Mesenchymal stem cell (in vitro differentiated cells and primary cell): ENCODE results near the gene C10orf105.

Experiments used
- DNase-seq: peaks from one replicate; pipeline ENCODE4 v3.0.0-alpha.2; 2013
- H2AFZ ChIP-seq: one replicate; pipeline ENCODE4 v1.6.1; 2013; ENCODE audit warnings: low read depth, mild to moderate bottlenecking, control low read depth, inconsistent platforms, low read length, moderate library complexity
- H2AK5ac ChIP-seq: 2 replicates; pipeline ENCODE4 v1.6.1; 2013; ENCODE audit warnings: low read length, moderate library complexity, mild to moderate bottlenecking, inconsistent platforms; ENCODE audit not compliant: severe bottlenecking
- H2BK120ac ChIP-seq: one replicate; pipeline ENCODE4 v1.6.1; 2013; ENCODE audit warnings: low read depth, mild to moderate bottlenecking, inconsistent platforms, low read length, moderate library complexity
- H2BK12ac ChIP-seq, 2 experiments: one replicate each; pipeline ENCODE4 v1.6.1; 2013; ENCODE audit warnings: inconsistent platforms in 2 of 2, low read length in 2 of 2, mild to moderate bottlenecking in 2 of 2, moderate library complexity in 2 of 2, control low read depth in 1 of 2
- H2BK15ac ChIP-seq: one replicate; pipeline ENCODE4 v1.6.1; 2013; ENCODE audit warnings: mild to moderate bottlenecking, low read depth, inconsistent platforms; ENCODE audit not compliant: poor library complexity, severe bottlenecking
- H2BK5ac ChIP-seq: 2 replicates; pipeline ENCODE4 v1.6.1; 2013; ENCODE audit warnings: low read depth, mild to moderate bottlenecking, low read length, control low read depth, inconsistent platforms; ENCODE audit not compliant: poor library complexity, severe bottlenecking
- H3K14ac ChIP-seq, 2 experiments: one replicate each; pipeline ENCODE4 v1.6.1; 2013; ENCODE audit warnings: inconsistent platforms in 2 of 2, low read length in 2 of 2, control low read depth in 1 of 2, mild to moderate bottlenecking in 1 of 2, moderate library complexity in 1 of 2
- H3K18ac ChIP-seq, 2 experiments: one replicate each; pipeline ENCODE4 v1.6.1; 2013; ENCODE audit warnings: inconsistent platforms in 2 of 2, low read length in 2 of 2, control low read depth in 1 of 2, low read depth in 1 of 2, mild to moderate bottlenecking in 1 of 2
- H3K23ac ChIP-seq, 2 experiments: one replicate each; pipeline ENCODE4 v1.6.1; 2013; ENCODE audit warnings: inconsistent platforms in 2 of 2, low read length in 2 of 2, mild to moderate bottlenecking in 2 of 2, moderate library complexity in 2 of 2, control low read depth in 1 of 2
- H3K27ac ChIP-seq: 2 replicates; pipeline ENCODE4 v1.5.1; 2013; ENCODE audit warnings: mild to moderate bottlenecking, moderate library complexity, low read length, control low read depth, inconsistent platforms; ENCODE audit not compliant: poor library complexity, severe bottlenecking
- H3K27me3 ChIP-seq, 2 experiments: 2 replicates each; pipeline versions ENCODE4 v1.6.1 to v1.7.0; 2013; ENCODE audit warnings: low read length in 2 of 2, mild to moderate bottlenecking in 2 of 2, moderate library complexity in 2 of 2, control low read depth in 1 of 2, inconsistent platforms in 1 of 2; ENCODE audit not compliant: control insufficient read depth in 1 of 2, insufficient read depth in 1 of 2
- H3K36me3 ChIP-seq, 2 experiments: 2 replicates each; pipeline versions ENCODE4 v1.6.1 to v1.7.0; 2013; ENCODE audit warnings: low read length in 2 of 2, control low read depth in 1 of 2, inconsistent platforms in 1 of 2, low read depth in 1 of 2, mild to moderate bottlenecking in 1 of 2; ENCODE audit not compliant: insufficient read depth in 2 of 2, control insufficient read depth in 1 of 2
- H3K4ac ChIP-seq, 2 experiments: one replicate each; pipeline ENCODE4 v1.6.1; 2013; ENCODE audit warnings: inconsistent platforms in 2 of 2, low read length in 2 of 2, mild to moderate bottlenecking in 2 of 2, moderate library complexity in 2 of 2, control low read depth in 1 of 2, low read depth in 1 of 2
- H3K4me1 ChIP-seq: 2 replicates; pipeline ENCODE4 v1.6.1; 2013; ENCODE audit warnings: low read depth, low read length, control low read depth; ENCODE audit not compliant: control insufficient read depth, insufficient read depth
- H3K4me2 ChIP-seq: 2 replicates; pipeline ENCODE4 v1.6.1; 2013; ENCODE audit warnings: low read length, mild to moderate bottlenecking, inconsistent platforms; ENCODE audit not compliant: poor library complexity, severe bottlenecking
- H3K4me3 ChIP-seq, 2 experiments: 2 replicates each; pipeline versions ENCODE4 v1.5.1 to v1.7.0; 2013; ENCODE audit warnings: low read length in 2 of 2, mild to moderate bottlenecking in 2 of 2, control low read depth in 1 of 2, low read depth in 1 of 2; ENCODE audit not compliant: insufficient read depth in 1 of 2
- H3K79me1 ChIP-seq: replicated peaks from 2 replicates; pipeline ENCODE4 v1.6.1; 2013; ENCODE audit warnings: mild to moderate bottlenecking, control low read depth, low read length, inconsistent platforms; ENCODE audit not compliant: poor library complexity, severe bottlenecking
- H3K9ac ChIP-seq: 2 replicates; pipeline ENCODE4 v1.7.0; 2013; ENCODE audit warnings: mild to moderate bottlenecking, low read length, moderate library complexity
- H3K9me3 ChIP-seq: 2 replicates; pipeline ENCODE4 v1.7.0; 2013; ENCODE audit warnings: mild to moderate bottlenecking, low read length; ENCODE audit not compliant: control insufficient read depth
- H4K8ac ChIP-seq: one replicate; pipeline ENCODE4 v1.6.1; 2013; ENCODE audit warnings: inconsistent platforms, mild to moderate bottlenecking, low read length, moderate library complexity
- H4K91ac ChIP-seq: one replicate; pipeline ENCODE4 v1.6.1; 2013; ENCODE audit warnings: mild to moderate bottlenecking, low read length, inconsistent platforms
- WGBS: methylation state at CpG from one replicate; pipeline ENCODE4 v1.1.7; 2013; ENCODE audit warnings: mixed read lengths; 5-methylcytosine and 5-hydroxymethylcytosine counted together

The C10orf105 gene

GRCh38 chr10:71706216-71707121 is 13.1 kb downstream of the C10orf105 start:
- WGBS, result 88% methylated on average over 35 of the region's 35 CpGs
- Histone ChIP-seq H3K23ac (no peak overlapping the region), H2AK5ac (no peak overlapping the region), H2BK12ac (no peak overlapping the region), H2BK120ac (no peak overlapping the region), H3K4ac (no peak overlapping the region), H3K9ac (no peak overlapping the region), H3K79me1 (no peaks in the 10 kb centered on the region), H3K9me3 (no peaks in the 10 kb centered on the region), H3K14ac (no peak overlapping the region), H2AFZ (no peak overlapping the region), H3K4me1 (peaks cover 5% of the 10 kb centered on the region), H3K4me3 (no peak overlapping the region), H4K91ac (no peak overlapping the region), H3K36me3 (no peaks in the 10 kb centered on the region), H3K4me2 (no peak overlapping the region), H4K8ac (no peak overlapping the region), H3K27me3 (peaks cover 31 to 65% of the 10 kb centered on the region in 2 experiments), H3K27ac (no peak overlapping the region), H2BK15ac (no peak overlapping the region), H2BK5ac (no peak overlapping the region), H3K18ac (no peak overlapping the region)
- DNase-seq, result no peak

- no peak overlapping the region for H2BK12ac ChIP-seq
- H2BK5ac ChIP-seq, result no peak overlapping the region
- no peak overlapping the region for H3K4ac ChIP-seq
- no peak overlapping the region for H3K18ac ChIP-seq
- DNase-seq, result no peak
- no peak overlapping the region for H3K4me2 ChIP-seq
- peaks cover 40 to 69% of the 10 kb centered on the region in 2 experiments for H3K27me3 ChIP-seq
- H4K91ac ChIP-seq, result no peak overlapping the region
- WGBS, result 36% methylated on average over 2 of the region's 2 CpGs
- no peak overlapping the region for H3K27ac ChIP-seq
- no peaks in the 10 kb centered on the region for H3K36me3 ChIP-seq
- no peaks in the 10 kb centered on the region for H3K79me1 ChIP-seq
- H3K14ac ChIP-seq, result no peak overlapping the region
- H2BK120ac ChIP-seq, result no peak overlapping the region
- H3K4me1 ChIP-seq, result no peaks in the 10 kb centered on the region
- H3K23ac ChIP-seq, result no peak overlapping the region
- no peak overlapping the region for H2AK5ac ChIP-seq
- no peak overlapping the region for H3K9ac ChIP-seq
- no peaks in the 10 kb centered on the region for H3K9me3 ChIP-seq
- H4K8ac ChIP-seq, result no peak overlapping the region
- no peak overlapping the region for H3K4me3 ChIP-seq
- no peak overlapping the region for H2BK15ac ChIP-seq
- H2AFZ ChIP-seq, result no peak overlapping the region
Measured at GRCh38 chr10:71705582-71705981, 14.0 kb downstream of the C10orf105 start.

DNA sequence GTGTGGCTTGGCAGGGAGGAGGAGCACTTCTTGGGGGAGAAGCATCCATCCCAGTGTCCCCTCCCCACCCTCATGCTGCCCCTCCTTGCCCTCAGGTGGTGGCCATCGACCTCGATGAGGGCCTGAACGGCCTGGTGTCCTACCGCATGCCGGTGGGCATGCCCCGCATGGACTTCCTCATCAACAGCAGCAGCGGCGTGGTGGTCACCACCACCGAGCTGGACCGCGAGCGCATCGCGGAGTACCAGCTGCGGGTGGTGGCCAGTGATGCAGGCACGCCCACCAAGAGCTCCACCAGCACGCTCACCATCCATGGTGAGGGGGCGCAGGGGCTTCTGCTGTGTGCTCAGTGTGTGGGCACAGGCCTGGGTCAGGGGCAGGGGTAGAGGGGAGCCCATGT is 14.8 kb downstream of the C10orf105 start:
- H2BK12ac ChIP-seq, result no peak overlapping the region
- 95% methylated on average over 18 of the region's 18 CpGs for WGBS

DNA sequence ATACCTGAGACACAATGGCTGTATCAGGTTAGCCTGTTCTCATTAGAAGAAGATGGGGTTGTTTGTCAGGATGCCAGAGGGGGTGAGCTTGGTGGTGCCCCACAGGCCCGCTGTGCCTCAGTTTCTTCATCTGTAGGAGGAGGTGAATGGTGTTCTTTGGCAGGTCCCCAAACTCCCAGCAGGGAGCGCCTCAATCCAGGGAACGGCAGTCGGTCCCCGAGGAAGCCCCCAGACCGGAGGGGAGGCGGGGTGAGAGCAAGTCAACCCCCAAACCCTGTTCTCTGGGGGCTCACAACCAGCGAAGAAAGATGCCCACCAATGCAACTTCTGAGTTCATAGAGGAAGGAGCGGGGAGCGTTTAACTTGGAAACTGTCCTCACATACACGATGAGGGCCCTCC is 16.0 kb downstream of the C10orf105 start:
- Histone ChIP-seq H2BK5ac (no peak overlapping the region), H4K91ac (no peak overlapping the region), H3K79me1 (no peaks in the 10 kb centered on the region), H3K9ac (no peak overlapping the region), H3K27me3 (peaks cover 54 to 67% of the 10 kb centered on the region in 2 experiments), H4K8ac (no peak overlapping the region), H3K14ac (no peak overlapping the region), H2AFZ (no peak overlapping the region), H3K4me1 (no peaks in the 10 kb centered on the region), H2BK120ac (no peak overlapping the region), H3K4me3 (no peak overlapping the region), H3K4me2 (no peak overlapping the region), H2AK5ac (no peak overlapping the region), H3K23ac (no peak overlapping the region), H3K36me3 (no peaks in the 10 kb centered on the region), H3K4ac (no peak overlapping the region), H2BK15ac (no peak overlapping the region), H3K18ac (no peak overlapping the region), H2BK12ac (no peak overlapping the region), H3K9me3 (no peaks in the 10 kb centered on the region), H3K27ac (no peak overlapping the region)
- DNase-seq, result no peak
- 85% methylated on average over 11 of the region's 11 CpGs for WGBS

More for the DNA sequence above, 14.8 kb downstream of the C10orf105 start:
- Histone ChIP-seq H3K9ac (no peak overlapping the region), H3K4me2 (no peak overlapping the region), H2AK5ac (no peak overlapping the region), H3K4me3 (no peak overlapping the region), H3K4me1 (no peaks in the 10 kb centered on the region), H3K36me3 (no peaks in the 10 kb centered on the region), H3K4ac (no peak overlapping the region), H3K14ac (no peak overlapping the region), H4K91ac (peak overlapping the region; percentile 11), H3K9me3 (no peaks in the 10 kb centered on the region), H3K79me1 (no peaks in the 10 kb centered on the region), H2AFZ (no peak overlapping the region), H2BK15ac (no peak overlapping the region), H2BK120ac (no peak overlapping the region), H3K27me3 (peaks cover 46 to 67% of the 10 kb centered on the region in 2 experiments), H3K18ac (no peak overlapping the region), H3K27ac (no peak overlapping the region), H2BK5ac (no peak overlapping the region), H3K23ac (no peak overlapping the region), H4K8ac (no peak overlapping the region)
- DNase-seq, result no peak
